Lung (tissue), 12 donors: ENCODE results near the gene NLRP9. TPM values are rescaled to one million over a fixed set of nuclear protein-coding genes. Genes with fewer than 3 reads are reported as not detected.

Experiments
- ATAC-seq: fragments of 200-7000 bp; cut with Tn5 transposase; one replicate; pipeline ENCODE4 v1.9.1; 2020; ENCODE audit warnings: moderate number of reproducible peaks; ENCODE audit not compliant: insufficient read depth, low FRiP score
- DNase-seq, 3 donors: peaks; one replicate each; pipeline ENCODE4 v3.0.0-alpha.2; 2013 to 2017
- H3K27ac ChIP-seq, 2 donors: one replicate each; pipeline ENCODE4 v1.5.1; 2013; ENCODE audit warnings: mild to moderate bottlenecking in 2 of 2, moderate library complexity in 2 of 2, control low read depth in 1 of 2, inconsistent platforms in 1 of 2, low read depth in 1 of 2, low read length in 1 of 2
- H3K27me3 ChIP-seq, 3 donors: one replicate each; pipeline ENCODE4 v1.5.1; 2013; ENCODE audit warnings: low read length in 2 of 3; ENCODE audit not compliant: control insufficient read depth in 3 of 3, insufficient read depth in 3 of 3
- H3K36me3 ChIP-seq, 4 donors: one replicate each; pipeline ENCODE4 v1.5.1; 2013; ENCODE audit warnings: low read length in 4 of 4, mild to moderate bottlenecking in 1 of 4, moderate library complexity in 1 of 4; ENCODE audit not compliant: control insufficient read depth in 4 of 4, insufficient read depth in 4 of 4
- H3K4me1 ChIP-seq, 5 donors: one replicate each; pipeline ENCODE4 v1.5.1; 2013; ENCODE audit warnings: low read length in 5 of 5, mild to moderate bottlenecking in 2 of 5, moderate library complexity in 1 of 5; ENCODE audit not compliant: control insufficient read depth in 5 of 5, insufficient read depth in 5 of 5
- H3K4me3 ChIP-seq: one replicate; pipeline ENCODE4 v1.5.1; 2013; ENCODE audit warnings: mild to moderate bottlenecking, control low read depth, moderate library complexity
- H3K9ac ChIP-seq, 2 donors: one replicate each; pipeline ENCODE4 v1.5.1; 2013; ENCODE audit warnings: low read length in 2 of 2, control low read depth in 1 of 2; ENCODE audit not compliant: insufficient read depth in 1 of 2
- H3K9me3 ChIP-seq, 4 donors: one replicate each; pipeline ENCODE4 v1.5.1; 2013; ENCODE audit warnings: low read length in 3 of 4, mild to moderate bottlenecking in 1 of 4, moderate library complexity in 1 of 4; ENCODE audit not compliant: control insufficient read depth in 4 of 4, insufficient read depth in 3 of 4
- CTCF ChIP-seq: IDR thresholded peaks from 2 replicates; pipeline ENCODE4 v1.5.1; 2012; ENCODE audit warnings: mild to moderate bottlenecking; ENCODE audit errors: control extremely low read depth, extremely low read depth
- WGBS, 2 donors: extraction: QIAGEN DNeasy Blood & Tissue Kit; methylation state at CpG; one replicate each; pipeline ENCODE4 v1.1.7; 2013; 5-methylcytosine and 5-hydroxymethylcytosine counted together
- polyA plus RNA-seq, 2 donors: library from polyadenylated mRNA; stranded (reverse); fragments of 200-250 nt; gene quantifications; one replicate each; pipeline ENCODE4 v1.2.1, GENCODE V29; 2013
- total RNA-seq, 2 donors: library from RNA; depleted of rRNA in 1 of 2; stranded (reverse); fragments of >200 nt in 1 of 2; gene quantifications; one replicate each; pipeline ENCODE4 v1.2.1, GENCODE V29; 2014 to 2021
- donor health status: control.
- donor health status: control.
- donor health status: Bipolar disorder and iron deficiency.
- donor health status: healthy.
- donor health status: DM: yes; HTN: yes; CAD: no.

Gene NLRP9
- total and polyA plus RNA-seq, 4 donors, result not detected

- H3K9me3 ChIP-seq, result no peaks in the 10 kb centered on the region
- peaks cover 0 to 8% (median 0%) of the 10 kb centered on the region in 5 donors for H3K4me1 ChIP-seq
- no peak for DNase-seq
- H3K9ac ChIP-seq, result no peak overlapping the region
- ATAC-seq, result no peak
- no peak overlapping the region for H3K4me3 ChIP-seq
- 92 to 98% methylated on average over 22 of the region's 22 CpGs for whole genome bisulfite sequencing, 2 donors
- TF ChIP-seq CTCF, result no peak
- H3K36me3 ChIP-seq, result peaks cover 3 to 73% (median 22%) of the 10 kb centered on the region in 4 donors
- H3K27me3 ChIP-seq, result no peaks in the 10 kb centered on the region
- no peak overlapping the region for H3K27ac ChIP-seq
Observed at GRCh38 chr19:55687281-55688201, 50.7 kb downstream of the NLRP9 start.

- H3K4me1 ChIP-seq, result peaks cover 0 to 8% (median 0%) of the 10 kb centered on the region in 5 donors
- peaks cover 3 to 68% (median 29%) of the 10 kb centered on the region in 4 donors for H3K36me3 ChIP-seq
- DNase-seq (no peak), ATAC-seq (no peak)
- no peaks in the 10 kb centered on the region for H3K9me3 ChIP-seq
- 92 to 94% methylated on average over 29 of the region's 29 CpGs for WGBS, 2 donors
- H3K9ac ChIP-seq, result no peak overlapping the region
- H3K27ac ChIP-seq, result no peak overlapping the region
- no peak overlapping the region for H3K4me3 ChIP-seq
- TF ChIP-seq CTCF, result no peak
- H3K27me3 ChIP-seq, result no peaks in the 10 kb centered on the region
Observed at GRCh38 chr19:55686311-55687050, 51.7 kb downstream of the NLRP9 start.

GRCh38 chr19:55685776-55686175 lies 52.4 kb downstream of the NLRP9 start:
- Histone ChIP-seq H3K4me1 (peaks cover 0 to 8% (median 0%) of the 10 kb centered on the region in 5 donors), H3K4me3 (no peak overlapping the region), H3K27ac (no peak overlapping the region), H3K36me3 (peaks cover 3 to 66% (median 34%) of the 10 kb centered on the region in 4 donors), H3K9ac (no peak overlapping the region), H3K9me3 (no peaks in the 10 kb centered on the region), H3K27me3 (no peaks in the 10 kb centered on the region)
- no peak for TF ChIP-seq CTCF
- ATAC-seq, result no peak
- DNase-seq, result no peak
- 96 to 97% methylated on average over 6 of the region's 6 CpGs for WGBS, 2 donors
